ENCODE data around the gene ARID2. TPM values are rescaled to one million over a fixed set of nuclear protein-coding genes. Genes with fewer than 3 reads are reported as not detected.

The ARID2 gene
- total and polyA plus RNA-seq, 9 of the 15 experiments (the other 6 are each of a cell fraction or from before 2014, with no cell fraction given) = 13.4 to 41.6 (median 29.4) TPM

DNA sequence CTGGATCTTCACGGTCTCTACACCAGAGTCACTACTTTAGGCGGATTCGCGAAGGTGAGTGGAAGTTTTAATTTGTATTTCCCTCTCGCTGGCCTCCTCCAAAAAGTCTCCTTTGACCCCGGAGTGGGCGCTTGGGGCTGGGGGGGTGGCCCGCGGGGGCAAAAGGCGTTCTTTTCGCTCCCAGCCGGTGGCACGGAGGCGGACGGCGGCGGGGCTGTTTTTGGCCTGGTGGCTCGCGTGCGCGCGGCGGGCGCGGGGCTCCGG lies 510 bp downstream of the ARID2 start (continued):
- TF ChIP-seq NR2F6 (CRISPR knock-in tag; IDR thresholded peaks at IDR 0.05) (no peak), ZFX (CRISPR knock-in tag; IDR thresholded peaks at IDR 0.05) (peak; percentile 21; the same call in 1 of the 2 replicates)
- TF ChIP-seq, protein P1, sequence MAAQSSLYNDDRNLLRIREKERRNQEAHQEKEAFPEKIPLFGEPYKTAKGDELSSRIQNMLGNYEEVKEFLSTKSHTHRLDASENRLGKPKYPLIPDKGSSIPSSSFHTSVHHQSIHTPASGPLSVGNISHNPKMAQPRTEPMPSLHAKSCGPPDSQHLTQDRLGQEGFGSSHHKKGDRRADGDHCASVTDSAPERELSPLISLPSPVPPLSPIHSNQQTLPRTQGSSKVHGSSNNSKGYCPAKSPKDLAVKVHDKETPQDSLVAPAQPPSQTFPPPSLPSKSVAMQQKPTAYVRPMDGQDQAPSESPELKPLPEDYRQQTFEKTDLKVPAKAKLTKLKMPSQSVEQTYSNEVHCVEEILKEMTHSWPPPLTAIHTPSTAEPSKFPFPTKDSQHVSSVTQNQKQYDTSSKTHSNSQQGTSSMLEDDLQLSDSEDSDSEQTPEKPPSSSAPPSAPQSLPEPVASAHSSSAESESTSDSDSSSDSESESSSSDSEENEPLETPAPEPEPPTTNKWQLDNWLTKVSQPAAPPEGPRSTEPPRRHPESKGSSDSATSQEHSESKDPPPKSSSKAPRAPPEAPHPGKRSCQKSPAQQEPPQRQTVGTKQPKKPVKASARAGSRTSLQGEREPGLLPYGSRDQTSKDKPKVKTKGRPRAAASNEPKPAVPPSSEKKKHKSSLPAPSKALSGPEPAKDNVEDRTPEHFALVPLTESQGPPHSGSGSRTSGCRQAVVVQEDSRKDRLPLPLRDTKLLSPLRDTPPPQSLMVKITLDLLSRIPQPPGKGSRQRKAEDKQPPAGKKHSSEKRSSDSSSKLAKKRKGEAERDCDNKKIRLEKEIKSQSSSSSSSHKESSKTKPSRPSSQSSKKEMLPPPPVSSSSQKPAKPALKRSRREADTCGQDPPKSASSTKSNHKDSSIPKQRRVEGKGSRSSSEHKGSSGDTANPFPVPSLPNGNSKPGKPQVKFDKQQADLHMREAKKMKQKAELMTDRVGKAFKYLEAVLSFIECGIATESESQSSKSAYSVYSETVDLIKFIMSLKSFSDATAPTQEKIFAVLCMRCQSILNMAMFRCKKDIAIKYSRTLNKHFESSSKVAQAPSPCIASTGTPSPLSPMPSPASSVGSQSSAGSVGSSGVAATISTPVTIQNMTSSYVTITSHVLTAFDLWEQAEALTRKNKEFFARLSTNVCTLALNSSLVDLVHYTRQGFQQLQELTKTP (IDR thresholded peaks at IDR 0.05; ENCODE audit: low read depth in 1 of 2, partially characterized antibody in 2 of 2) = peak in 1 of 2 experiments; percentile 1

DNA sequence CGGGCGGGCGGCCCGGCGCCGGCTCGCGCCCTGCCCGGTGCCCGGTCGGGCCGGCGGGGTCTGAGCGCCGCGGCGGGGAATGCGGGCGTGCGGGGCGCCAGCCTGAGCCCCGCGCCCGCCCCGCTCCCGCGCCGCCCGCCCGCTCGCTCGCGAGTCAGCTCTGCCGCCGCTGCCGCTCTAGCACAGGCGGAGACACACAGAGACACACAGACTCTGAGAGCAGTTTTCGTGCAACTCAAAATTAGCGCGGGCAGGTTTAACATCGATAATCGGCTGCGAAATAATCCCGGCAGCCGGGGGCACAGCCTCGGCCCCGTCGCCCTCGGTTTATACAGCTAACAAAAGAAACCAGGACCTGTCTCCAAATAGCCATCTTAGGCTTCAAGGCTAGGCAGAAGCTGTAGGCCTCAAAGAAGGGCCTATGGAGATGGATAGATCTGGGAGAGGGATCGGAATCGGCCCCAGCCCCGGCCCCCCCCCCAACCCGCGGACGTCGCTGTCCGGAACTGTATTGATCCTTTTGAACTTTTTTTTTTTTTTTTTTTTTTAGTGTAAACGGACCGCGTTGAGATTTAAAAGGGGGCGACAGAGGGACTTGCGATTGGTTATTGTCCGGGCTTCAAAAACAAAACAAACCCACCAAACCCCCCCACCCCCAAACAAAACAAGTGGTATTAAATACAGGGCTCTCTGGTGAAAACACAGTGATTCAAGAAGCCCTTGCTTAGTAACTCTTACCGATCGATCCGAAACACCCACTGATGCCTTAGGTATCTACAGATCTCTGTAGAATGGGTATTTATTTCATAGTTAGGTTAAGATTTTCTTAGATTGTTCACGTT lies 1.1 kb downstream of the ARID2 start:
- WGBS (ENCODE audit: insufficient coverage, low coverage, missing lambda C conversion rate) = under 1% methylated on average over 14 of the region's 67 CpGs
- Histone ChIP-seq H3K27me3 (ENCODE audit: control insufficient read depth in 2 of 2, insufficient read depth in 2 of 2, low read length in 2 of 2) (no peaks in the 10 kb centered on the region), H2AFZ (ENCODE audit: low read depth, low read length) (peak overlapping the region; percentile 64; the same call in 1 of the 2 replicates), H3K9me3 (replicated peaks; ENCODE audit: control insufficient read depth, insufficient read depth, low read depth, low read length) (no peaks in the 10 kb centered on the region), H3K4me3 (peak overlapping the region; percentile 71), H3K9me1 (ENCODE audit: control insufficient read depth, insufficient read depth, low read length) (no peaks in the 10 kb centered on the region), H3K79me2 (ENCODE audit: control insufficient read depth, insufficient read depth, low read length) (peaks cover 76% of the 10 kb centered on the region), H3K4me2 (ENCODE audit: insufficient read depth, low read length) (peak overlapping the region; percentile 82), H3K27ac (ENCODE audit: extremely low read depth, low read depth, low read length) (peak overlapping the region; percentile 95), H3K9ac (ENCODE audit: insufficient read depth in 1 of 2, low read depth in 2 of 2, low read length in 2 of 2) (peak overlapping the region; percentile 87 to 96), H3K4me1 (replicated peaks in 1 of 2; ENCODE audit: control insufficient read depth in 2 of 2, insufficient read depth in 2 of 2, low read length in 2 of 2) (peaks cover 4 to 6% of the 10 kb centered on the region in 2 experiments; a peak in 2 of 5 replicates), H3K36me3 (ENCODE audit: control insufficient read depth, insufficient read depth, low read length) (peaks cover 25% of the 10 kb centered on the region), H4K20me1 (replicated peaks; ENCODE audit: control insufficient read depth, insufficient read depth, low read length) (no peaks in the 10 kb centered on the region)
- ChIA-PET CTCF (ENCODE audit: low intra/inter-chr PET ratio) (no interaction called here), POLR2A (interaction anchor here (1.0 kb wide), 1 partner anchor 21 kb away, joined by 3 read pairs; no protein-coding TSS in a partner anchor)
- ATAC-seq = no peak
- in situ Hi-C loops (cut with MboI) = no loop called here
- intact Hi-C loops (cut with micrococcal nuclease) = no loop called here
- DNase-seq (ENCODE audit: extremely low read depth in 1 of 4, low spot score in 3 of 4) = peak; percentile 26 to 63 (median 34)
- no peak for FAIRE-seq
- BruUV-seq (replicated peaks) = no TSS peak
- peak; percentile 7; the same call in 1 of the 2 replicates for TF ChIP-seq BRD4 (IDR thresholded peaks at IDR 0.05)
- TF ChIP-seq, protein P2, sequence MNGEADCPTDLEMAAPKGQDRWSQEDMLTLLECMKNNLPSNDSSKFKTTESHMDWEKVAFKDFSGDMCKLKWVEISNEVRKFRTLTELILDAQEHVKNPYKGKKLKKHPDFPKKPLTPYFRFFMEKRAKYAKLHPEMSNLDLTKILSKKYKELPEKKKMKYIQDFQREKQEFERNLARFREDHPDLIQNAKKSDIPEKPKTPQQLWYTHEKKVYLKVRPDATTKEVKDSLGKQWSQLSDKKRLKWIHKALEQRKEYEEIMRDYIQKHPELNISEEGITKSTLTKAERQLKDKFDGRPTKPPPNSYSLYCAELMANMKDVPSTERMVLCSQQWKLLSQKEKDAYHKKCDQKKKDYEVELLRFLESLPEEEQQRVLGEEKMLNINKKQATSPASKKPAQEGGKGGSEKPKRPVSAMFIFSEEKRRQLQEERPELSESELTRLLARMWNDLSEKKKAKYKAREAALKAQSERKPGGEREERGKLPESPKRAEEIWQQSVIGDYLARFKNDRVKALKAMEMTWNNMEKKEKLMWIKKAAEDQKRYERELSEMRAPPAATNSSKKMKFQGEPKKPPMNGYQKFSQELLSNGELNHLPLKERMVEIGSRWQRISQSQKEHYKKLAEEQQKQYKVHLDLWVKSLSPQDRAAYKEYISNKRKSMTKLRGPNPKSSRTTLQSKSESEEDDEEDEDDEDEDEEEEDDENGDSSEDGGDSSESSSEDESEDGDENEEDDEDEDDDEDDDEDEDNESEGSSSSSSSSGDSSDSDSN (IDR thresholded peaks at IDR 0.05; ENCODE audit: borderline replicate concordance in 1 of 2, low read depth in 2 of 2, low read length in 2 of 2) = peak in 1 of 2 experiments; percentile 72; a peak in 1 of 4 replicates
- TF ChIP-seq, protein P3, sequence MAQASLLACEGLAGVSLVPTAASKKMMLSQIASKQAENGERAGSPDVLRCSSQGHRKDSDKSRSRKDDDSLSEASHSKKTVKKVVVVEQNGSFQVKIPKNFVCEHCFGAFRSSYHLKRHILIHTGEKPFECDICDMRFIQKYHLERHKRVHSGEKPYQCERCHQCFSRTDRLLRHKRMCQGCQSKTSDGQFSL (CRISPR knock-in tag; IDR thresholded peaks at IDR 0.05) = no peak
- TF ChIP-seq, protein P3 (tag; IDR thresholded peaks at IDR 0.05) = peak in 1 of 2 experiments; percentile 83; a peak in 1 of 4 replicates
